Activated naive CD4-positive, alpha-beta T cell treated with anti-CD3 and anti-CD28 coated beads, Interleukin-2, amount 50 U/mL, for 72 hours (primary cell): ENCODE data around the gene SPINDOC. TPM values are rescaled to one million over a fixed set of nuclear protein-coding genes. Genes with fewer than 3 reads are reported as not detected.

Source experiments
- ATAC-seq, 2 donors: fragments of 150-1000 bp; cut with Tn5 transposase; 2 replicates each; pipeline ENCODE4 v1.10.0; 2021; ENCODE audit warnings: mild to moderate bottlenecking in 2 of 2, moderate library complexity in 2 of 2
- DNase-seq, 2 donors: peaks; one replicate each; pipeline ENCODE4 v3.0.0; 2021 to 2022; ENCODE audit warnings: low spot score in 2 of 2
- H3K27ac Mint-ChIP-seq, 2 donors: one replicate each; pipeline ENCODE4 v1.8.0; 2022; ENCODE audit warnings: mild to moderate bottlenecking in 2 of 2, mixed read lengths in 2 of 2
- H3K36me3 Mint-ChIP-seq, 2 donors: one replicate each; pipeline ENCODE4 v1.8.0; 2022; ENCODE audit warnings: mixed read lengths in 2 of 2
- H3K9me3 Mint-ChIP-seq, 2 donors: one replicate each; pipeline ENCODE4 v1.8.0; 2022; ENCODE audit warnings: mixed read lengths in 2 of 2
- total RNA-seq, 2 donors: library from RNA; stranded (reverse); gene quantifications; one replicate each; pipeline ENCODE4 v1.2.3, GENCODE V29; 2022

Gene SPINDOC
- total RNA-seq, 2 donors from 2014 or later: 30.8 to 39.0 TPM

GRCh38 chr11:63816166-63816565 is 2.9 kb downstream of the SPINDOC start:
- Mint-ChIP-seq H3K36me3 (peaks cover 28 to 32% of the 10 kb centered on the region in 2 donors), H3K9me3 (no peaks in the 10 kb centered on the region), H3K27ac (no peak overlapping the region)
- ATAC-seq (no peak), DNase-seq (no peak)

GRCh38 chr11:63816732-63817131 is 3.5 kb downstream of the SPINDOC start:
- Mint-ChIP-seq H3K27ac (peak overlapping the region in 1 of 2 donors; percentile 78), H3K36me3 (peaks cover 28 to 32% of the 10 kb centered on the region in 2 donors), H3K9me3 (no peaks in the 10 kb centered on the region)
- no peak for DNase-seq
- no peak for ATAC-seq

GRCh38 chr11:63817758-63818498 is 4.7 kb downstream of the SPINDOC start:
- H3K27ac Mint-ChIP-seq: no peak overlapping the region
- H3K9me3 Mint-ChIP-seq: no peaks in the 10 kb centered on the region
- ATAC-seq (no peak), DNase-seq (no peak)
- peaks cover 28 to 39% of the 10 kb centered on the region in 2 donors for H3K36me3 Mint-ChIP-seq

GRCh38 chr11:63818609-63819008 is 5.4 kb downstream of the SPINDOC start:
- ATAC-seq: no peak
- Mint-ChIP-seq H3K9me3 (no peaks in the 10 kb centered on the region), H3K36me3 (peaks cover 28 to 44% of the 10 kb centered on the region in 2 donors), H3K27ac (no peak overlapping the region)
- DNase-seq: no peak

GRCh38 chr11:63821411-63821810 is 8.2 kb downstream of the SPINDOC start:
- Mint-ChIP-seq H3K36me3 (peaks cover 7 to 22% of the 10 kb centered on the region in 2 donors), H3K9me3 (no peaks in the 10 kb centered on the region), H3K27ac (no peak overlapping the region)
- no peak for ATAC-seq
- DNase-seq: no peak

GRCh38 chr11:63826471-63827190 is 13.4 kb downstream of the SPINDOC start:
- ATAC-seq (no peak), DNase-seq (no peak)
- H3K36me3 Mint-ChIP-seq: peaks cover 0 to 12% of the 10 kb centered on the region in 2 donors
- no peaks in the 10 kb centered on the region for H3K9me3 Mint-ChIP-seq
- peak overlapping the region in 1 of 2 donors; percentile 9 for H3K27ac Mint-ChIP-seq

GRCh38 chr11:63829823-63830489 is 16.7 kb downstream of the SPINDOC start:
- H3K27ac Mint-ChIP-seq: no peak overlapping the region
- ATAC-seq (peak; percentile 37 to 61), DNase-seq (no peak)
- no peaks in the 10 kb centered on the region for H3K9me3 Mint-ChIP-seq
- H3K36me3 Mint-ChIP-seq: no peaks in the 10 kb centered on the region

GRCh38 chr11:63831326-63831725 is 18.1 kb downstream of the SPINDOC start:
- no peak overlapping the region for H3K27ac Mint-ChIP-seq
- ATAC-seq: no peak
- H3K36me3 Mint-ChIP-seq: no peaks in the 10 kb centered on the region
- H3K9me3 Mint-ChIP-seq: no peaks in the 10 kb centered on the region
- no peak for DNase-seq

GRCh38 chr11:63832336-63832735 is 19.1 kb downstream of the SPINDOC start:
- no peak overlapping the region for H3K27ac Mint-ChIP-seq
- ATAC-seq: no peak
- DNase-seq: no peak
- no peaks in the 10 kb centered on the region for H3K36me3 Mint-ChIP-seq
- H3K9me3 Mint-ChIP-seq: no peaks in the 10 kb centered on the region

- ATAC-seq (no peak), DNase-seq (no peak)
- no peak overlapping the region for H3K27ac Mint-ChIP-seq
- H3K36me3 Mint-ChIP-seq: no peaks in the 10 kb centered on the region
- H3K9me3 Mint-ChIP-seq: no peaks in the 10 kb centered on the region
These were observed 19.8 kb downstream of the SPINDOC start for GRCh38 chr11:63833048-63833447.

- DNase-seq (no peak), ATAC-seq (no peak)
- Mint-ChIP-seq H3K9me3 (no peaks in the 10 kb centered on the region), H3K36me3 (peaks cover 2 to 3% of the 10 kb centered on the region in 2 donors), H3K27ac (peak overlapping the region in 1 of 2 donors; percentile 22)
These were observed 21.4 kb downstream of the SPINDOC start for GRCh38 chr11:63834535-63835157.

- ATAC-seq: no peak
- Mint-ChIP-seq H3K27ac (peak overlapping the region in 1 of 2 donors; percentile 22), H3K36me3 (peaks cover 7 to 8% of the 10 kb centered on the region in 2 donors), H3K9me3 (no peaks in the 10 kb centered on the region)
- DNase-seq: no peak
These were observed 21.9 kb downstream of the SPINDOC start for GRCh38 chr11:63835158-63835545.

GRCh38 chr11:63837027-63837688 is 23.9 kb downstream of the SPINDOC start:
- DNase-seq (peak; percentile 67 to 78), ATAC-seq (no peak)
- Mint-ChIP-seq H3K9me3 (no peaks in the 10 kb centered on the region), H3K36me3 (peaks cover 11 to 14% of the 10 kb centered on the region in 2 donors), H3K27ac (peak overlapping the region; percentile 91 to 95)

GRCh38 chr11:63837739-63838138 is 24.5 kb downstream of the SPINDOC start:
- Mint-ChIP-seq H3K27ac (peak overlapping the region; percentile 91 to 95), H3K36me3 (peaks cover 11 to 14% of the 10 kb centered on the region in 2 donors), H3K9me3 (no peaks in the 10 kb centered on the region)
- ATAC-seq: no peak
- no peak for DNase-seq

GRCh38 chr11:63838150-63838677 is 25.0 kb downstream of the SPINDOC start:
- ATAC-seq (peak in 1 of 2 donors; percentile 1), DNase-seq (peak in 1 of 2 donors; percentile 61)
- H3K36me3 Mint-ChIP-seq: peaks cover 11 to 14% of the 10 kb centered on the region in 2 donors
- no peaks in the 10 kb centered on the region for H3K9me3 Mint-ChIP-seq
- H3K27ac Mint-ChIP-seq: peak overlapping the region; percentile 91 to 95
